ENCODE results near the gene ADAMTS14. TPM values are rescaled to one million over a fixed set of nuclear protein-coding genes. Genes with fewer than 3 reads are reported as not detected.
"Not testable (repeated sequence)": the region's sequence is repeated elsewhere in the genome, so short reads cannot be mapped to it uniquely, and the experiment has no call there.

Gene ADAMTS14
- total RNA-seq, 1 experiment from 2014 or later: 1.6 TPM

DNA sequence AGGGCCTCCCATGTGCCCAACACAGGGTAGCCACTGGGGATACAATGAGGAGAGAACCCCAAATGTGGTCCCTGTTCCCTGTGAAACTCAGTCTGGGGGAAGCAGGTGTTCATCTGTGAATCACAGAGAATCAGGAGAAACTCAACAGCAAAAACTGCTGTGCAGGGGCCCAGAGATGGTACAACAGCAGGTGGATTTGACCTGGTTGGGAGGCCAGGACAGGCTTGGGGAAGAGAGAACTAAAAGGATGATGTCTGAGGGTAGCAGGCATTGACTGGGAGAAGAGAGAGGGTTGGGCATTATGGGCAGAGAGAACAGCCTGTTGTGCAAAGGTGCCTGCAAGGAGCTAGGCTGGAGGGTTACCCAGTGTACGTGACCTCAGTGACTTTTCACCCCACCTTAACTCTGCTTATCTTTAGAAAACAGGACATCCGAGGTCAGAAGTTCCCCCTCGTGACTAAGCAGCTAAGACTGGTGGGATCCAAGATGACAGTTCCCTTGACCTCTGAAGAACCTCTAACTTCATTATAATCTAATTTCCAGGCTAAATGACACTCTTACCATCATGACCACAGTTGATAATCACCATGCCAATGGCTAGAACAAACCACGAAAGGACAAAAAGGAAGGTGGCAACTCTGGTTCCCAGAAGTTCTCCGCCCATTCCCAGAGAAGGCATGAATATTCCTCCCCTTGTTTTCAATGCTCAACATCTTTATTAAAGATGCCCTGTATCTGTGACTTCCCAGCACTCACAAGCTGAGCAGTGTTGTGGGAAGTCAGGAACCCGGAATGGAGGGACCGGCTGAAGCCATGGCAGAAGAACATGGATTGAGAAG is 5.1 kb upstream of the ADAMTS14 start:
- Histone ChIP-seq H2BK20ac (ENCODE audit: low read depth, low read length, poor library complexity, severe bottlenecking) (no peak overlapping the region), H3K23ac (ENCODE audit: insufficient read length, low read depth, low read length) (no peak overlapping the region), H3K27me3 (ENCODE audit: insufficient read depth, low read length) (no peaks in the 10 kb centered on the region), H3K4ac (ENCODE audit: low read depth, low read length) (no peak overlapping the region), H3K4me1 (ENCODE audit: insufficient read depth, low read length) (no peaks in the 10 kb centered on the region; the same call in none of the 2 replicates), H3T11ph (ENCODE audit: low read length) (no peak overlapping the region), H3K23me2 (ENCODE audit: insufficient read length, low read depth, low read length, poor library complexity, severe bottlenecking) (no peaks in the 10 kb centered on the region), H3K79me1 (ENCODE audit: insufficient read depth, low read depth, low read length, poor library complexity, severe bottlenecking) (no peaks in the 10 kb centered on the region), H4K20me1 (ENCODE audit: control insufficient read depth, insufficient read depth, insufficient read length) (no peaks in the 10 kb centered on the region), H2BK120ac (ENCODE audit: low read depth, low read length, poor library complexity, severe bottlenecking) (no peak overlapping the region), H4K8ac (replicated peaks; ENCODE audit: insufficient read length, low read depth, low read length) (no peak overlapping the region), H3K14ac (ENCODE audit: insufficient read depth, low read length) (no peak overlapping the region), H2BK5ac (ENCODE audit: insufficient read length, low read length) (no peak overlapping the region), H4K91ac (ENCODE audit: insufficient read length, low read depth, low read length) (no peak overlapping the region), H3K27ac (ENCODE audit: insufficient read length, low read depth, low read length) (no peak overlapping the region), H2AFZ (ENCODE audit: low read length) (no peak overlapping the region), H3K18ac (ENCODE audit: insufficient read length, low read depth, low read length) (no peak overlapping the region), H3K4me2 (ENCODE audit: insufficient read depth, insufficient read length, low read length) (no peak overlapping the region), H2AK5ac (ENCODE audit: insufficient read length, low read length) (no peak overlapping the region), H3K56ac (ENCODE audit: insufficient read length, low read depth, low read length) (no peak overlapping the region), H4K5ac (ENCODE audit: insufficient read length, low read depth, low read length) (no peak overlapping the region), H3K9ac (ENCODE audit: extremely low read depth, insufficient read length, low read length) (no peak overlapping the region), H3K79me2 (ENCODE audit: insufficient read depth, low read length) (no peaks in the 10 kb centered on the region), H3K9me3 (ENCODE audit: control insufficient read depth, low read depth, low read length) (peaks cover 6% of the 10 kb centered on the region), H2BK12ac (ENCODE audit: insufficient read length, low read depth, low read length) (no peak overlapping the region), H2BK15ac (ENCODE audit: low read depth, low read length) (no peak overlapping the region)
- H3K27me3 Mint-ChIP-seq (ENCODE audit: low read depth): peaks cover 39% of the 10 kb centered on the region
- no peak overlapping the region for H3K27ac Mint-ChIP-seq
- peaks cover 12 to 18% of the 10 kb centered on the region in 2 experiments for H3K9me3 Mint-ChIP-seq
- WGBS (ENCODE audit: extremely low coverage, insufficient read length, low lambda C conversion rate): no CpG with 5 or more reads among the region's 7 CpGs
- no peak overlapping the region for H3K4me3 Mint-ChIP-seq
- peaks cover 18 to 30% of the 10 kb centered on the region in 2 experiments for H3K4me1 Mint-ChIP-seq
- TF ChIP-seq, protein P1, sequence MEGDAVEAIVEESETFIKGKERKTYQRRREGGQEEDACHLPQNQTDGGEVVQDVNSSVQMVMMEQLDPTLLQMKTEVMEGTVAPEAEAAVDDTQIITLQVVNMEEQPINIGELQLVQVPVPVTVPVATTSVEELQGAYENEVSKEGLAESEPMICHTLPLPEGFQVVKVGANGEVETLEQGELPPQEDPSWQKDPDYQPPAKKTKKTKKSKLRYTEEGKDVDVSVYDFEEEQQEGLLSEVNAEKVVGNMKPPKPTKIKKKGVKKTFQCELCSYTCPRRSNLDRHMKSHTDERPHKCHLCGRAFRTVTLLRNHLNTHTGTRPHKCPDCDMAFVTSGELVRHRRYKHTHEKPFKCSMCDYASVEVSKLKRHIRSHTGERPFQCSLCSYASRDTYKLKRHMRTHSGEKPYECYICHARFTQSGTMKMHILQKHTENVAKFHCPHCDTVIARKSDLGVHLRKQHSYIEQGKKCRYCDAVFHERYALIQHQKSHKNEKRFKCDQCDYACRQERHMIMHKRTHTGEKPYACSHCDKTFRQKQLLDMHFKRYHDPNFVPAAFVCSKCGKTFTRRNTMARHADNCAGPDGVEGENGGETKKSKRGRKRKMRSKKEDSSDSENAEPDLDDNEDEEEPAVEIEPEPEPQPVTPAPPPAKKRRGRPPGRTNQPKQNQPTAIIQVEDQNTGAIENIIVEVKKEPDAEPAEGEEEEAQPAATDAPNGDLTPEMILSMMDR (conservative IDR thresholded peaks at IDR 0.05): no peak
- peaks cover 5 to 13% (median 9%) of the 10 kb centered on the region in 3 experiments; a peak in 6 of 7 replicates for H3K36me3 Mint-ChIP-seq (ENCODE audit: insufficient read depth in 1 of 3, low read depth in 3 of 3)
- DNase-seq: no peak

DNA sequence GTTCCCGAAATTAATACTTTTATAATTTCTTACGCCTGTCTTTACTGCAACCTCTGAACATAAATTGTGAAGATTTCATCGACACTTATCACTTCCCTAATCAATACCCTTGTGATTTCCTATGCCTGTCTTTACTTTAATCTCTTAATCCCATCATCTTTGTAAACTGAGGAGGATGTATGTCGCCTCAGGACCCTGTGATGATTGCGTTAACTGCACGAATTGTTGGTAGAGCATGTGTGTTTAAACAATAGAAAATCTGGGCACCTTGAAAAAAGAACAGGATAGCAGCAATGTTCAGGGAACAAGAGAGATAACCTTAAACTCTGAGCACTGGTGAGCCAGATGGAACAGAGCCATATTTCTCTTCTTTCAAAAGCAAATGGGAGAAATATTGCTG is 4.5 kb upstream of the ADAMTS14 start:
- H2BK12ac ChIP-seq (ENCODE audit: insufficient read length, low read depth, low read length); H3K4me2 ChIP-seq (ENCODE audit: insufficient read depth, insufficient read length, low read length); H2AFZ ChIP-seq (ENCODE audit: low read length); H3T11ph ChIP-seq (ENCODE audit: low read length); H2BK5ac ChIP-seq (ENCODE audit: insufficient read length, low read length); H3K79me2 ChIP-seq (ENCODE audit: insufficient read depth, low read length); H3K18ac ChIP-seq (ENCODE audit: insufficient read length, low read depth, low read length); H4K5ac ChIP-seq (ENCODE audit: insufficient read length, low read depth, low read length); H3K4me1 ChIP-seq (ENCODE audit: insufficient read depth, low read length); H3K9ac ChIP-seq (ENCODE audit: extremely low read depth, insufficient read length, low read length); H3K9me3 ChIP-seq (ENCODE audit: control insufficient read depth, low read depth, low read length); DNase-seq; H3K4ac ChIP-seq (ENCODE audit: low read depth, low read length); H3K27me3 ChIP-seq (ENCODE audit: insufficient read depth, low read length); H2BK120ac ChIP-seq (ENCODE audit: low read depth, low read length, poor library complexity, severe bottlenecking); H2BK20ac ChIP-seq (ENCODE audit: low read depth, low read length, poor library complexity, severe bottlenecking); H3K27ac Mint-ChIP-seq; H2BK15ac ChIP-seq (ENCODE audit: low read depth, low read length); H4K91ac ChIP-seq (ENCODE audit: insufficient read length, low read depth, low read length); H3K27ac ChIP-seq (ENCODE audit: insufficient read length, low read depth, low read length); H4K8ac ChIP-seq (replicated peaks; ENCODE audit: insufficient read length, low read depth, low read length); H3K23ac ChIP-seq (ENCODE audit: insufficient read length, low read depth, low read length); H3K14ac ChIP-seq (ENCODE audit: insufficient read depth, low read length); H3K23me2 ChIP-seq (ENCODE audit: insufficient read length, low read depth, low read length, poor library complexity, severe bottlenecking); H4K20me1 ChIP-seq (ENCODE audit: control insufficient read depth, insufficient read depth, insufficient read length); H3K4me3 Mint-ChIP-seq; H3K56ac ChIP-seq (ENCODE audit: insufficient read length, low read depth, low read length); H2AK5ac ChIP-seq (ENCODE audit: insufficient read length, low read length); H3K79me1 ChIP-seq (ENCODE audit: insufficient read depth, low read depth, low read length, poor library complexity, severe bottlenecking): not testable (repeated sequence)
- Mint-ChIP-seq H3K27me3 (ENCODE audit: low read depth) (peaks cover 39% of the 10 kb centered on the region), H3K4me1 (peaks cover 14 to 26% of the 10 kb centered on the region in 2 experiments), H3K9me3 (peaks cover 12 to 18% of the 10 kb centered on the region in 2 experiments), H3K36me3 (ENCODE audit: insufficient read depth in 1 of 3, low read depth in 3 of 3) (peaks cover 5 to 13% (median 9%) of the 10 kb centered on the region in 3 experiments; a peak in 6 of 7 replicates)
- WGBS (ENCODE audit: extremely low coverage, insufficient read length, low lambda C conversion rate): no CpG with 5 or more reads among the region's 6 CpGs
